KG1 (cell line): ENCODE data around the gene RPL39.
"Not testable (repeated sequence)": the region's sequence is repeated elsewhere in the genome, so short reads cannot be mapped to it uniquely, and the experiment has no call there.

Experiments used
- DNase-seq: peaks from one replicate; lab custom pipeline; 2025; lab: John Stamatoyannopoulos, UW

Gene RPL39

GRCh38 chrX:119763181-119763580 is 28.2 kb downstream of the RPL39 start:
- DNase-seq, result no peak

- DNase-seq, result no peak
Measured at GRCh38 chrX:119762718-119763117, 28.7 kb downstream of the RPL39 start.

GRCh38 chrX:119760026-119760877 is 31.2 kb downstream of the RPL39 start:
- no peak for DNase-seq

- no peak for DNase-seq
Measured at GRCh38 chrX:119759248-119759766, 32.1 kb downstream of the RPL39 start.

- no peak for DNase-seq
Measured at GRCh38 chrX:119758731-119759247, 32.6 kb downstream of the RPL39 start.

GRCh38 chrX:119757979-119758730 is 33.3 kb downstream of the RPL39 start, which contains the start of gene SOWAHD:
Gene SOWAHD, plus strand, starts transcription at chrX:119758588. Its CDS starts 80 bp downstream, at chrX:119758668.
- no peak for DNase-seq

- no peak for DNase-seq
Measured at GRCh38 chrX:119757646-119757978, 33.8 kb downstream of the RPL39 start.

GRCh38 chrX:119756926-119757635 is 34.3 kb downstream of the RPL39 start:
- DNase-seq, result no peak

GRCh38 chrX:119755981-119756533 is 35.4 kb downstream of the RPL39 start:
- DNase-seq, result no peak

GRCh38 chrX:119753639-119754257 is 37.7 kb downstream of the RPL39 start:
- DNase-seq, result peak; percentile 28

GRCh38 chrX:119753001-119753400 is 38.4 kb downstream of the RPL39 start:
- DNase-seq, result no peak

- not testable (repeated sequence) for DNase-seq
Measured at GRCh38 chrX:119750751-119751150, 40.7 kb downstream of the RPL39 start.

- not testable (repeated sequence) for DNase-seq
Measured at GRCh38 chrX:119750131-119750530, 41.3 kb downstream of the RPL39 start.

- no peak for DNase-seq
Measured at GRCh38 chrX:119745283-119745848, 46.1 kb downstream of the RPL39 start.

- DNase-seq, result no peak
Measured at GRCh38 chrX:119738742-119739141, 52.7 kb downstream of the RPL39 start.
